ENCODE measurements around the gene NOSIP.

DNA sequence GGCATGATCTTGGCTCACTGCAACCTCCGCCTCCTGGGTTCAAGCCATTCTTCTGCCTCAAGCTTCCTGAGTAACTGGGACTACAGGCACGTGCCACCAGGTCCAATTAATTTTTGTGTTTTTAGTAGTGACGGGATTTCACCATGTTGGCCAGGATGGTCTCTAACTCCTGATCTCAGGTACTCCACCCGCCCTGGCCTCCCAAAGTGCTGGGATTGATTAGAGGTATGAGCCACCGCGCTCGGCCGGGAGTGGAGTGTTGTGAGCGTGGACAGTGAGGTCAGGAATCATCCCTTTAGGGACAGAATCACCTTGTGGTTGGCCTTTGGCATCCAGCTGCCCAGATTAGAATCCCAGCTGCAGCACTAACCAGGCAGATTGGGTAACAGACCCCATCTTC is 49.3 kb upstream of the NOSIP start:
- TF ChIP-seq POLR2A (IDR thresholded peaks at IDR 0.05): no peak
- TF ChIP-seq, protein P1, sequence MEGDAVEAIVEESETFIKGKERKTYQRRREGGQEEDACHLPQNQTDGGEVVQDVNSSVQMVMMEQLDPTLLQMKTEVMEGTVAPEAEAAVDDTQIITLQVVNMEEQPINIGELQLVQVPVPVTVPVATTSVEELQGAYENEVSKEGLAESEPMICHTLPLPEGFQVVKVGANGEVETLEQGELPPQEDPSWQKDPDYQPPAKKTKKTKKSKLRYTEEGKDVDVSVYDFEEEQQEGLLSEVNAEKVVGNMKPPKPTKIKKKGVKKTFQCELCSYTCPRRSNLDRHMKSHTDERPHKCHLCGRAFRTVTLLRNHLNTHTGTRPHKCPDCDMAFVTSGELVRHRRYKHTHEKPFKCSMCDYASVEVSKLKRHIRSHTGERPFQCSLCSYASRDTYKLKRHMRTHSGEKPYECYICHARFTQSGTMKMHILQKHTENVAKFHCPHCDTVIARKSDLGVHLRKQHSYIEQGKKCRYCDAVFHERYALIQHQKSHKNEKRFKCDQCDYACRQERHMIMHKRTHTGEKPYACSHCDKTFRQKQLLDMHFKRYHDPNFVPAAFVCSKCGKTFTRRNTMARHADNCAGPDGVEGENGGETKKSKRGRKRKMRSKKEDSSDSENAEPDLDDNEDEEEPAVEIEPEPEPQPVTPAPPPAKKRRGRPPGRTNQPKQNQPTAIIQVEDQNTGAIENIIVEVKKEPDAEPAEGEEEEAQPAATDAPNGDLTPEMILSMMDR (IDR thresholded peaks at IDR 0.05): no peak
